Stimulated activated naive CD8-positive, alpha-beta T cell treated with anti-CD3 and anti-CD28 coated beads, Interleukin-15, amount 100 ng/mL, for 72 hours (primary cell): ENCODE measurements around the gene COPB2.
A peak's percentile ranks its signal among the peaks of the same experiment; 100 is the strongest.
"Not testable (repeated sequence)": the region's sequence is repeated elsewhere in the genome, so short reads cannot be mapped to it uniquely, and the experiment has no call there.

ENCODE experiments used
- ATAC-seq: fragments of 150-1000 bp; cut with Tn5 transposase; 2 replicates; pipeline ENCODE4 v1.10.0; 2021; ENCODE audit warnings: mild to moderate bottlenecking, moderate library complexity
- DNase-seq, 2 donors: peaks; one replicate each; pipeline ENCODE4 v3.0.0; 2021 to 2022
- H3K27ac Mint-ChIP-seq, 2 donors: one replicate each; pipeline ENCODE4 v1.8.0; 2022; ENCODE audit warnings: mild to moderate bottlenecking in 2 of 2, mixed read lengths in 2 of 2, moderate library complexity in 2 of 2
- H3K27me3 Mint-ChIP-seq: one replicate; pipeline ENCODE4 v1.8.0; 2022; ENCODE audit warnings: mixed read lengths
- H3K4me1 Mint-ChIP-seq: one replicate; pipeline ENCODE4 v1.8.0; 2022; ENCODE audit warnings: mild to moderate bottlenecking, mixed read lengths
- H3K4me3 Mint-ChIP-seq, 2 donors: one replicate each; pipeline ENCODE4 v1.8.0; 2022; ENCODE audit warnings: mild to moderate bottlenecking in 2 of 2, mixed read lengths in 2 of 2, moderate library complexity in 1 of 2
- H3K9me3 Mint-ChIP-seq, 2 donors: one replicate each; pipeline ENCODE4 v1.8.0; 2022; ENCODE audit warnings: mixed read lengths in 2 of 2

Gene COPB2

DNA sequence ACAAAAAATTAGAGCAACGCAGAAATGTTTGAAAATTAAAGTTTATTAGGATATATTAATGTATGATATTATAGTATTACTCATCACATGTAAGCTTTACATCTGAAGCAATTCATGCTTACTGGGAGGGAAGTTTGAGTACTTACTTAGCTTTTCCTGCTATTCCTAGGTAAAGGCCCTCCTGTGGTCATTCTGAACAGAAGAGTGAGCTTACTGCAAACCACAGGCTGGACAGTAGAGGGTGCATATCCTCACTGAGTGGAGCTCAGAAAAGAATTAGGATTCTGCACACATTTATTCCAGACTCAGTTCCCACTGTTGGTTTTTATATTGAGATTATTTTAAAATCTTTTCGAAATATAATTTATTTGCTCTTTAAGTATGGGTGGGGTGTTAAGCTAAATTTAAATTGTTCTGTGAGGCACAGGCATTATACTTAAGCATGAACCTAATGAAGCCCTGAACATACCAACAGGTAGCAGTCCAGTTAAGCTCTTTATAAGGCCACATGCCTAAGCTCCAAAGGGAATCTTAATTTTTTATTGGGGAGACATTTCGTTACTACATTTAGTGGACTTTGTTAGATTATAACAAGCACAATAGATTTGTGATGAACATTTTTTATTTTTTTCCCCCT, 35.4 kb downstream of the COPB2 start:
- ATAC-seq, result no peak
- no peak overlapping the region for H3K4me3 Mint-ChIP-seq
- H3K9me3 Mint-ChIP-seq, result no peaks in the 10 kb centered on the region
- DNase-seq, result no peak
- H3K4me1 Mint-ChIP-seq, result peaks cover 42% of the 10 kb centered on the region
- peak overlapping the region; percentile 6 to 47 for H3K27ac Mint-ChIP-seq
- no peaks in the 10 kb centered on the region for H3K27me3 Mint-ChIP-seq

DNA sequence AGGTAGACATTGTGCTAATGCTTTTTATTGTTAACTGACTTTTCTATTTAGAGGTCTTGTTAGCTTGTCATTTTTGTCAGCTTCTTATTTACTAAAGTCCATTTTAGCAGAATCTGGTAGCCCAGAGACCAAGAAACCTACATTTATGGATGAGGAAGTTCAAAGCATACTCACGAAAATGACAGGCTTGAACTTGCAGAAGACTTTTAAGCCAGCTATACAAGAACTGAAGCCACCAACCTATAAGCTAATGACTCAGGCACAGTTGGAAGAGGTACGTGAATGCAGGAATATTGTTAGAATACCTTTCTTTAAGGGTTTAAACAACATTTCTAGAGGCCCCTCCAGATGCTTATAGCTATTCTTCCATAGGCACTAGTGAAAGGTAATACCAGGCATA, 42.7 kb downstream of the COPB2 start:
- DNase-seq, result no peak
- ATAC-seq, result no peak
- no peak overlapping the region for H3K4me3 Mint-ChIP-seq
- H3K27me3 Mint-ChIP-seq, result no peaks in the 10 kb centered on the region
- H3K4me1 Mint-ChIP-seq, result peaks cover 7% of the 10 kb centered on the region
- peaks cover 6 to 8% of the 10 kb centered on the region in 2 donors for H3K9me3 Mint-ChIP-seq
- no peak overlapping the region for H3K27ac Mint-ChIP-seq

DNA sequence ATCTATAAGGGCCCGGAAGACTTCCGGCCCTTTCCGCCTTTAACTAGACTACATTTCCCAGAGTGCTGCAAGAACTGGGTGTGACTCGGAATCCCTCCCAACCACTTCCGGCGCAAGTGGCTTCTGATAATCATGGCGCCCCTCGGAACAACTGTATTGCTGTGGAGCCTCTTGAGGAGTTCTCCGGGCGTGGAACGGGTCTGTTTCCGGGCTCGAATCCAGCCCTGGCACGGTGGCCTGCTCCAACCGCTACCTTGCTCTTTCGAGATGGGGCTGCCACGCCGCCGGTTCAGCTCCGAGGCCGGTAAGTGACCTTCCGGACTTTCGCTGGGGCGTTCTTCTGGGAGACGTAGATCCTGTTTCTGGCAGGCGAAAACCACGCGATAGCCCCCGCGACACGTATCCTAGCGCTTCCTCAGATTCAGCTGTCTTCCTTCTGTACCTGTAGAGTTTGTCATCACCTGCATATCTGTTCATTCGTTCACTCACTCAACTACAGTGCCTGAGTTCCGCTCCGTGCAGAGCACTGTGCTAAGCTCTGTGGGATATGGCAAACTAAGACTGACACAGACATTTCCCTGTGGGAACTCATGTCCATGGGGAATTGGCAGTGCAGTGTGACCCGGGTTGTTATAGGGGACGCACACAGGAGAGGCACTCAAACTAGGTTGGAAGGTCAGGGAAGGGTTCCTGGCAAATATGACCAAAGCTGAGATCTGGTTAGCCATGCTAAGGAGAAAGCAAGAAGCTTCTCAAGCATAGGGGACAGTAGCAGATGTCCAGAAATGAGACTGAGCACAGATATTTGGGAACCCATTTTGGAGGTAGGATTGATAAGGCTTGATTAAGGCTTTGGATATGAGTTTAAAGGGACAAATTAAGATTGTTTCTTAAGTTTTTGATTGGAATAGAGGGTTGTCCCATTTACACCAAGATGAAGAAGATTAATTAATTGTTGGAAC, 45.3 kb downstream of the COPB2 start, which contains the start of gene MRPS22:
Gene MRPS22, plus strand, starts transcription at position 126 of the 962 bp plus-strand sequence. Its CDS starts 7 bp downstream, at position 133.
- H3K27me3 Mint-ChIP-seq, result no peaks in the 10 kb centered on the region
- peaks cover 11% of the 10 kb centered on the region for H3K4me1 Mint-ChIP-seq
- ATAC-seq, result peak; percentile 95
- peak within 1 kb of the TSS; percentile 48 to 84 for H3K27ac Mint-ChIP-seq
- DNase-seq, result peak; percentile 75 to 85
- peaks cover 6 to 8% of the 10 kb centered on the region in 2 donors for H3K9me3 Mint-ChIP-seq
- H3K4me3 Mint-ChIP-seq, result peak within 1 kb of the TSS in 1 of 2 donors; percentile 43

DNA sequence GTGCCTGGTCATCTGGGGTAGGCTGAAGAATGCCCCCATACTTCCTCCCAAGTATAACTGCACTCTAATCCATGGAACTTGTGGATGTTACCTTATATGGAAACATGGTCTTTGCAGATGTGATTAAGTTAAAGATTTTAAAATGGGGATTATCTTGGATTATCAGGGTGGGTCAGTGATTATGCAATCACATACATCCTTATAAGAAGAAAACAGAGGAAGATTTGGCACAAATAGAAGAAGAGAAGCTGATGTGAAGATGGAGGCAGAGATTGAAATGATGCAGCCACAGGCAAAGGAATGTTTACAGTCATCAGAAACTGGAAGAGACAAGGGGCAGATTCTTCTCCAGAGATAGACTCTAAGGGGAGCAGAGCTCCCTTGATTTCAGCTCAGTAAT, 47.4 kb downstream of the COPB2 start:
- DNase-seq (no peak), ATAC-seq (no peak)
- Mint-ChIP-seq H3K9me3 (peaks cover 6 to 8% of the 10 kb centered on the region in 2 donors), H3K27ac (no peak overlapping the region), H3K27me3 (no peaks in the 10 kb centered on the region), H3K4me3 (no peak overlapping the region), H3K4me1 (peaks cover 19% of the 10 kb centered on the region)

DNA sequence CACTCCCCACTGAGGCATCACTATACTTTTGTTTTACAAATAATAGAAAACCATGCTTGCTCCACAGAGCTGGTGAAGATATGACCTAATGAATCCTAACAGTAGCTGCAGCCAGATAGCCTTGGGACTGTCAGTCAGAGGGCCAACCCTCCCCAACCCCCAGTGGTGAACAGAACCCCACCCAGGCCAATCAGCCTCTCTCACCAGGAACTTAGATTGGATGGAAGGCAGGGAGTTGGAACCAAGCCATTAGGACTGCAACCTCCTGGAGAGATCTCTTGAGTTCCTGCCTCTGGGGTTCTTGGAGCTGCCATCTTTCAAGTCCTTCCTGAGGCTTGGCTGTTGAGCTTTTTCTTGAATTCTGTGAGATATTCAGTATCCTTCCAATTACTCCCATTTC, 48.7 kb downstream of the COPB2 start:
- no peak overlapping the region for H3K27ac Mint-ChIP-seq
- peaks cover 19% of the 10 kb centered on the region for H3K4me1 Mint-ChIP-seq
- ATAC-seq, result no peak
- DNase-seq, result no peak
- no peaks in the 10 kb centered on the region for H3K27me3 Mint-ChIP-seq
- H3K4me3 Mint-ChIP-seq, result no peak overlapping the region
- H3K9me3 Mint-ChIP-seq, result peaks cover 6 to 8% of the 10 kb centered on the region in 2 donors

DNA sequence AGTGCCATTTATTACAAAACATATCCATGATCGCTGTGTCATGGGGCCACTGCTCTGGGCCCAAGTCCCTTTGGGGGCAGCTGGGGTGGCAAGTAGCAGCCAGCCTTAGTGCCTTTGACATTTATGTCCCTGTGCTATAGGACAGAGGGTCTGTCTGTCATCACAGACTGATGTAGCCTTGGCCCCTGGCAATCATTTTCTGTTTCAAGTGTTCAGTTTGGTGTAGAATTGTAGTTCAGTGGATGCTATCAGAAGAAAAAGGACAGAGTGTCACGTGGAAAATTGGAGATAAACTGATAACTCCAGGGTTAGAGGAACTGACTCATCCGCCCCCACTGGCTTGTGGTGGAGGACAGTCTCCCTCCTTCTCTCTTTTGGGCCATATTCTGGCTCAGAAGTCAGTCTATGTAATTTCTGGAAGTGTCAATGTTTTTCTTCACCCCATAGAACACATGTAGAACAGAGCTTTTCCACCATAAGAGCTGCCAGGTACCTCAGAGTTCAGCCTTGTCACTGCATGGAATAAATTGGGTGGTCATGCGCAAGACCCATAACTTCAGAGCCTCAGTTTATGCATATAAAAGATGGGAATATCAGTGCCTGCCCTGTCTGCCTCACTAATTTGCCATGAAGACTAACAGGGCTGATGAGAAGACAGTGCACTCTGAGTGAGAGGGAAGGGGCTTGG, 50.1 kb downstream of the COPB2 start:
- ATAC-seq (no peak), DNase-seq (no peak)
- H3K27ac Mint-ChIP-seq, result no peak overlapping the region
- peak overlapping the region in 1 of 2 donors; percentile 1 for H3K4me3 Mint-ChIP-seq
- H3K9me3 Mint-ChIP-seq, result peaks cover 6 to 8% of the 10 kb centered on the region in 2 donors
- peaks cover 19% of the 10 kb centered on the region for H3K4me1 Mint-ChIP-seq
- no peaks in the 10 kb centered on the region for H3K27me3 Mint-ChIP-seq

DNA sequence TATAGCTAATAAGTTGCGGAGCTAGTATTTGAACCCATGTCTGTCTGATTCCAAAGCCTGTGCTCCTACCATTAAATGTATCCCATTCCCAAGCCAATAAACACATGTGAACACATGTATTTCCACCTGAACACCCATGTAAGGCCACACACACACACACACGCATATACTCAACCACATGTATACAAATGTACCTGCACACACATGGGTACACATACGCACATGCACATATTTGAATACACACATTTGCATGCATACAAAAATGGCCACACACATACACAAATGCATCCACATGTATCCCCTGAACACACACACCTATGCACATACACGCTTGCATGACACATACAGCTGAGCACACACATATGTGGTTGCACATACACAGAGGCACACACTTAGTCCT, 51.0 kb downstream of the COPB2 start:
- DNase-seq, result no peak
- ATAC-seq, result no peak
- peaks cover 6 to 8% of the 10 kb centered on the region in 2 donors for H3K9me3 Mint-ChIP-seq
- no peak overlapping the region for H3K4me3 Mint-ChIP-seq
- H3K4me1 Mint-ChIP-seq, result peaks cover 19% of the 10 kb centered on the region
- peaks cover 8% of the 10 kb centered on the region for H3K27me3 Mint-ChIP-seq
- no peak overlapping the region for H3K27ac Mint-ChIP-seq

DNA sequence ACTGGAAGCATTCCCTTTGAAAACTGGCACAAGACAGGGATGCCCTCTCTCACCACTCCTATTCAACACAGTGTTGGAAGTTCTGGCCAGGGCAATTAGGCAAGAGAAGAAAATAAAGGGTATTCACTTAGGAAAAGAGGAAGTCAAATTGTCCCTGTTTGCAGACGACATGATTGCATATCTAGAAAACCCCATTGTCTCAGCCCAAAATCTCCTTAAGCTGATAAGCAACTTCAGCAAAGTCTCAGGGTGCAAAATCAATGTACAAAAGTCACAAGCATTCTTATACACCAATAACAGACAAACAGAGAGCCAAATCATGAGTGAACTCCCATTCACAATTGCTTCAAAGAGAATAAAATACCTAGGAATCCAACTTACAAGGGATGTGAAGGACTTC, 54.8 kb downstream of the COPB2 start:
- not testable (repeated sequence) for H3K9me3 Mint-ChIP-seq, DNase-seq, H3K4me3 Mint-ChIP-seq, ATAC-seq, H3K27ac Mint-ChIP-seq
- Mint-ChIP-seq H3K27me3 (peaks cover 45% of the 10 kb centered on the region), H3K4me1 (peaks cover 13% of the 10 kb centered on the region)

DNA sequence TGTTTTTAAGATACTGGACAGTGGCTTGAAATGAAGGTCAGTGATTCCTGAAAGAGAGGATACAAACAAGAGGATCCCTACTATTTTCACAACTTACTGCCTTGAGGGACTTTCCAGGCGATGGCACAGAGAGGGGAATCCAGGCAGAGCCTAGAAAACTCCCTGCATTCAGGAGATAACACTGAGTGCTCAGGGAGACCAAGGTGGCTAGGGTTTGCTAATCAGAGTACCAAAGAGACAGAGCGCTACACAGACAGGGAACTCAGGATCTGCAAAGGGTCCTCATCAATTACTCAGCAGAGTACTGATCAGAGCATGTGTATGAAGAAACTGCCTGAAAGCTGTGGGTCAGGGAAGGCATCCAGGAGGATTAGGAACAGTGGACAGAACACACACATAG, 57.4 kb downstream of the COPB2 start:
- Mint-ChIP-seq H3K27ac (no peak overlapping the region), H3K4me3 (no peak overlapping the region), H3K4me1 (peaks cover 22% of the 10 kb centered on the region), H3K9me3 (no peaks in the 10 kb centered on the region), H3K27me3 (peaks cover 47% of the 10 kb centered on the region)
- DNase-seq (no peak), ATAC-seq (no peak)

DNA sequence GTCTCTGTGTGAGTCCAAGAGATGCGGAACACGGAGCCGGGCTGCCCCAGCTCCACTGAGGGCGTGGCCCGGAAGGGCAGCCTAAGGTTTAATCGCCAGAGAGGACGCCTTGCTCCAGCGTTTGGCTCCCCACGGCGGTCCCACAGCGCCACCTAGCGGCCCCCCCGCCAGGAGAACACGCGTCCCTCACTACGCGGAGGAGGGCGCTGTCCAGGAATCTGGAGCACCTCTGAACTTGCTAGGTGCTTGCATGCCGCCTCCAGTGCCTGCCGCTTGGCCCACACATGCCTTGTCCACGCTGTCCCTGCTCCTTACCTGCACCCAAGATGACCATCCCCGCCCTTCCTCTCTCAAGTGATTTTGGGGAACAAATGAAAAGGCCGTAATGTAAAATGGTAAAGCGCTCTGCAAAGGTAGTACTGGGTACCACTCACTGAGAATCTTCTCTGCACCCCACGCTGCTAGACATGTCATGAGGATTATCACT, 60.0 kb downstream of the COPB2 start:
- peaks cover 22% of the 10 kb centered on the region for H3K4me1 Mint-ChIP-seq
- peak; percentile 97 for ATAC-seq

DNA sequence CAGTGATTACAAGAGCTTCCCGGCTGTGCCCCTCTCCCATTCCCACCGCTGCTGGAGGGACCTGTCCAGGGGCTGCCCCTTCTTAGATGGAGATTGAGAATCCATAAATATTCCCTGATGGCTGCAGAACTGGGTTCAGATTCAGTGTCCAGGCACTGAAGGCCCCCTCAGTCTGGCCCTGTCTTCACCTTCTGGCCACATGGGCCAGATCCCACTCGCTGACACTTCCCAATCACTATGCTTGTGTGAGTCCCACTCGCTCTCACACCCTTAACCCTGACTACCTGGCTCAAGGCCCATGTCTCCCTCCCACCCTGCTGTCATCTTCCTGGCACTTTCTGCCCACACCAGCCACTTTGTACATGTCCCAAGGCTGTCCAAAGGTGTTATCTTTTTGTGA, 61.1 kb downstream of the COPB2 start:
- no peak overlapping the region for H3K4me3 Mint-ChIP-seq
- DNase-seq (no peak), ATAC-seq (no peak)
- H3K27ac Mint-ChIP-seq, result no peak overlapping the region
- peaks cover 22% of the 10 kb centered on the region for H3K4me1 Mint-ChIP-seq
- peaks cover 38% of the 10 kb centered on the region for H3K27me3 Mint-ChIP-seq
- no peaks in the 10 kb centered on the region for H3K9me3 Mint-ChIP-seq

More for the DNA sequence above, 60.0 kb downstream of the COPB2 start:
- peaks cover 47% of the 10 kb centered on the region for H3K27me3 Mint-ChIP-seq
- DNase-seq, result peak; percentile 89 to 90
- peak overlapping the region in 1 of 2 donors; percentile 79 for H3K27ac Mint-ChIP-seq
- H3K4me3 Mint-ChIP-seq, result peak overlapping the region; percentile 72 to 82
- no peaks in the 10 kb centered on the region for H3K9me3 Mint-ChIP-seq

DNA sequence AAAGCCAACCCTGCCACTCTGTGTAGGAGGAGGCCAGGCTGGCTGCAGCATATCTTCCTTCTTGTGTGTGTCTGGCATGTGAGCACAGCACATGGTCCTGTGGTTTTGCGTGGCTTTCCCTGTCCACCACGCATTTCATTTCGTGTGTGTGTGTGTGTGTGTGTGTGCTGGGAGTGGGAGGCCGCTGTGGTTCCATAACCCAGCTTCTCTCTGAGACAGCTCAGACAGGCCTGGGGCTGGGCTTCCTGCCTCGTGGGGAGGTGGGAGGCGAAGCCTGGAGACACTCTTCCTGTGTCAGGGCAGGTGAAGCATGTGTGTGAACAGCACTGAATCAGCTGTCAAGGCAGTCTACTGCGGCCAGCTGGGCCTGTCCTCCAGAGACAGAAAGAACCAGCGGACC, 61.6 kb downstream of the COPB2 start:
- peaks cover 22% of the 10 kb centered on the region for H3K4me1 Mint-ChIP-seq
- H3K27me3 Mint-ChIP-seq, result peaks cover 33% of the 10 kb centered on the region
- no peak overlapping the region for H3K27ac Mint-ChIP-seq
- H3K4me3 Mint-ChIP-seq, result no peak overlapping the region
- DNase-seq, result no peak
- no peak for ATAC-seq
- no peaks in the 10 kb centered on the region for H3K9me3 Mint-ChIP-seq

DNA sequence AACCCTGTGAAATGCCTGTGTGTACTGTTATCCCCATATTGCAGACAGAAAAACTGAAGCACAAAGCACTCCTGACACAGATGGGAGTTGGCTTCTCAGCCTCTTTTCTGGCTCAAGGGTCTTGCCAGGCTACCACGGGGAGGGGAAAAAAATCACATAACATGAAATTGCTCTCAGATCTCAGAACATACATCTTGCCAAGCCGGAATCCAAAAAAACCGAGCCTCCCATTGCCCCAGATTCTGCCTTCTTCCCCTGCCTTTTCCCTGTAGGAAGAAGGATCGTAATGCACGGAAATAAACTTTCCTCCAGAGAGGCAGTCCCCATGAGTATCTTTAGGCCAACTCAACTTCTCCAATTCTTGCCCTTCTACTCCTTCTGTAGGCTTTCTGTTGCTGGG, 62.2 kb downstream of the COPB2 start:
- Mint-ChIP-seq H3K27me3 (peaks cover 27% of the 10 kb centered on the region), H3K4me1 (peaks cover 22% of the 10 kb centered on the region), H3K4me3 (no peak overlapping the region), H3K27ac (no peak overlapping the region), H3K9me3 (no peaks in the 10 kb centered on the region)
- ATAC-seq (no peak), DNase-seq (no peak)

DNA sequence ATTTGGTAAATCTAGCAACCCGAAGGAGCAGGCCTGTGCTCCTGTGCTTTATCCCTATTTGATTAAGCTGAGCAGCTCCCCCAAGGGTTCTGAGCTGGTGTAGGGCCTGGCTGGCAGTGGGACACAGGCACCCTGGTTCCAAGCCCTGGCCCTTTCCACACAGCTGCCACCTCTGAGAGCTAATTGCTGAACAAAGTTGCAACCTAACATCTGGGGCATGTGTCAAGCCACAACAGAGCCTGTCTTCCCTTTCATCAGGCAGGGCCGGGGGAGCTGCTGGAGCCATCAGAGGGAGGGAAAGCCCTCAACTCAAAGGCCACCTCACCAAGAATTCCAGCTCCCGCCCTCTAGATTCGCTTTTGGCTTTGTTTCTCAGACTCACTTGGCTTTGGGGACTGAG, 62.7 kb downstream of the COPB2 start:
- Mint-ChIP-seq H3K9me3 (no peaks in the 10 kb centered on the region), H3K27ac (no peak overlapping the region), H3K4me1 (peaks cover 22% of the 10 kb centered on the region), H3K4me3 (no peak overlapping the region), H3K27me3 (peaks cover 22% of the 10 kb centered on the region)
- no peak for ATAC-seq
- no peak for DNase-seq

DNA sequence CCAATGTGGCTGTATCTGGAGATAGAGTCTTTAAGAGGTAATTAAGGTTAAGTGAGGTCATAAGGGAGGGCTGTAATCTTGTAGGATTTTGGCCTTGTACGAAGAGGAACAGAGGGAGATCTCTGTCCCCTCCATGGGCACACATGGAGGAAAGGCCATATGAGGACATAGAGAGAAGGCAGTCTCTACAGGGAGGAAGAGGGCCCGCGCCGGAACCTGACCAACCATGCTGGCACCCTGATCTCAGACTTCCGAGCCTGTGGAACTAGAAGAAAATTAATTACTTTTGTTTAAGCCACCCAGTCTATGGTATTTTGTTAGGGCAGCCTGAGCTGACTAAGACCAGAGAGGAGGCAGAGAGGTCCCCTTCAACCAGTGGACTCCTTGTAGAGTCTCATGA, 63.3 kb downstream of the COPB2 start:
- Mint-ChIP-seq H3K4me1 (peaks cover 22% of the 10 kb centered on the region), H3K9me3 (no peaks in the 10 kb centered on the region), H3K27me3 (peaks cover 16% of the 10 kb centered on the region), H3K4me3 (no peak overlapping the region), H3K27ac (no peak overlapping the region)
- DNase-seq (no peak), ATAC-seq (no peak)
